Measurements from ENCODE around the gene SOBP. TPM values are rescaled to one million over a fixed set of nuclear protein-coding genes. Genes with fewer than 3 reads are reported as not detected.

The SOBP gene
- total and polyA plus RNA-seq, 7 experiments from 2014 or later, result 0.08 to 0.15 TPM; not detected in 5

GRCh38 chr6:107670792-107671199 lies 180.9 kb downstream of the SOBP start:
- Histone ChIP-seq H3K36me3 (ENCODE audit: control insufficient read depth in 2 of 3, insufficient read depth in 3 of 3, low read length in 3 of 3) (no peaks in the 10 kb centered on the region), H3K9me3 (ENCODE audit: control insufficient read depth in 2 of 3, low read length in 3 of 3) (no peaks in the 10 kb centered on the region), H3K4me1 (ENCODE audit: control insufficient read depth in 2 of 2, insufficient read depth in 2 of 2, low read length in 2 of 2) (peaks cover 7 to 8% of the 10 kb centered on the region in 2 donors), H3K27me3 (ENCODE audit: control insufficient read depth in 2 of 2, insufficient read depth in 2 of 2, low read length in 2 of 2) (no peaks in the 10 kb centered on the region), H3K4me3 (ENCODE audit: low read length) (no peak overlapping the region), H3K27ac (ENCODE audit: low read depth, low read length) (no peak overlapping the region)
- intact Hi-C loops (cut with micrococcal nuclease), result loop anchor here (10.0 kb wide), 2 partner anchors 284 to 1336 kb away; partner anchors contain the start of gene SEC63 (in 1 of the 2)
- ATAC-seq (peak; percentile 57), DNase-seq (peak in 2 of 9 donors; percentile 10 to 12)
- CTCF ChIA-PET, result interaction anchor here (1.6 to 8.6 kb wide), 2 partner anchors 177 to 196 kb away, joined by 5 to 63 read pairs; no protein-coding TSS in a partner anchor
- Mint-ChIP-seq H3K4me3 (peak overlapping the region in 2 of 10 donors; percentile 16 to 41), H3K27ac (peak overlapping the region in 2 of 9 donors; percentile 11 to 64), H3K4me1 (peaks cover 10 to 35% (median 18%) of the 10 kb centered on the region in 7 donors), H3K9me3 (no peaks in the 10 kb centered on the region), H3K27me3 (no peaks in the 10 kb centered on the region), H3K36me3 (no peaks in the 10 kb centered on the region)
- POLR2A ChIA-PET, result interaction anchor here (1.3 to 1.5 kb wide), 2 partner anchors 14 to 28 kb away, joined by 3 to 4 read pairs; no protein-coding TSS in a partner anchor

GRCh38 chr6:107673076-107673494 lies 183.2 kb downstream of the SOBP start:
- Histone ChIP-seq H3K27me3 (ENCODE audit: control insufficient read depth in 2 of 2, insufficient read depth in 2 of 2, low read length in 2 of 2) (no peaks in the 10 kb centered on the region), H3K9me3 (ENCODE audit: control insufficient read depth in 2 of 3, low read length in 3 of 3) (no peaks in the 10 kb centered on the region), H3K4me3 (ENCODE audit: low read length) (no peak overlapping the region), H3K27ac (ENCODE audit: low read depth, low read length) (no peak overlapping the region), H3K36me3 (ENCODE audit: control insufficient read depth in 2 of 3, insufficient read depth in 3 of 3, low read length in 3 of 3) (no peaks in the 10 kb centered on the region), H3K4me1 (ENCODE audit: control insufficient read depth in 2 of 2, insufficient read depth in 2 of 2, low read length in 2 of 2) (peaks cover 7 to 10% of the 10 kb centered on the region in 2 donors)
- intact Hi-C loops (cut with micrococcal nuclease), result loop anchor here (10.0 kb wide), 2 partner anchors 282 to 1338 kb away; partner anchors contain the start of gene SEC63 (in 1 of the 2)
- peaks cover 10 to 30% (median 18%) of the 10 kb centered on the region in 7 donors for H3K4me1 Mint-ChIP-seq
- ATAC-seq, result no peak
- H3K27ac Mint-ChIP-seq, result no peak overlapping the region
- no peaks in the 10 kb centered on the region for H3K9me3 Mint-ChIP-seq
- H3K27me3 Mint-ChIP-seq, result peaks cover 0 to 5% (median 0%) of the 10 kb centered on the region in 5 donors
- POLR2A ChIA-PET, result no interaction called here
- no peak for DNase-seq
- CTCF ChIA-PET, result interaction anchor here (1.4 to 8.6 kb wide), 2 partner anchors 194 to 375 kb away, joined by 3 to 63 read pairs; no protein-coding TSS in a partner anchor
- no peaks in the 10 kb centered on the region for H3K36me3 Mint-ChIP-seq
- no peak overlapping the region for H3K4me3 Mint-ChIP-seq

- Histone ChIP-seq H3K36me3 (ENCODE audit: control insufficient read depth in 2 of 3, insufficient read depth in 3 of 3, low read length in 3 of 3) (no peaks in the 10 kb centered on the region), H3K9me3 (ENCODE audit: control insufficient read depth in 2 of 3, low read length in 3 of 3) (no peaks in the 10 kb centered on the region), H3K27me3 (ENCODE audit: control insufficient read depth in 2 of 2, insufficient read depth in 2 of 2, low read length in 2 of 2) (no peaks in the 10 kb centered on the region), H3K4me3 (ENCODE audit: low read length) (peak overlapping the region; percentile 36), H3K4me1 (ENCODE audit: control insufficient read depth in 2 of 2, insufficient read depth in 2 of 2, low read length in 2 of 2) (peaks cover 0 to 10% of the 10 kb centered on the region in 2 donors), H3K27ac (ENCODE audit: low read depth, low read length) (peak overlapping the region; percentile 71)
- Mint-ChIP-seq H3K27me3 (peaks cover 0 to 15% (median 0%) of the 10 kb centered on the region in 5 donors), H3K27ac (peak overlapping the region; percentile 74 to 96 (median 85)), H3K4me1 (peaks cover 0 to 17% (median 9%) of the 10 kb centered on the region in 7 donors), H3K9me3 (no peaks in the 10 kb centered on the region), H3K4me3 (peak overlapping the region in 8 of 10 donors; percentile 49 to 83 (median 76)), H3K36me3 (no peaks in the 10 kb centered on the region)
- ATAC-seq (peak; percentile 97), DNase-seq (peak; percentile 77 to 90 (median 86))
- ChIA-PET CTCF (interaction anchor here (0.8 to 8.6 kb wide), 11 partner anchors 11 to 542 kb away, joined by 3 to 63 read pairs (median 4); no protein-coding TSS in a partner anchor), POLR2A (no interaction called here)
- intact Hi-C loops (cut with micrococcal nuclease), result loop anchor here (1.0 to 10.0 kb wide), 16 partner anchors 29 to 1340 kb away; partner anchors contain the start of genes PDSS2 (in 1 of the 2), SEC63 (in 1 of the 2) and SOBP (in 1 of the 2)
Observed at GRCh38 chr6:107674995-107675738, 185.2 kb downstream of the SOBP start.

- POLR2A ChIA-PET, result interaction anchor here (0.5 kb wide), 1 partner anchor 878 kb away, joined by 3 read pairs; no protein-coding TSS in a partner anchor
- H3K27ac Mint-ChIP-seq, result peak overlapping the region in 1 of 9 donors; percentile 81
- intact Hi-C loops (cut with micrococcal nuclease), result loop anchor here (10.0 kb wide), 2 partner anchors 279 to 1341 kb away; partner anchors contain the start of gene SEC63 (in 1 of the 2)
Observed at GRCh38 chr6:107676042-107676441, 186.1 kb downstream of the SOBP start.

GRCh38 chr6:107677399-107677798 lies 187.5 kb downstream of the SOBP start:
- DNase-seq (no peak), ATAC-seq (no peak)
- Histone ChIP-seq H3K27me3 (ENCODE audit: control insufficient read depth in 2 of 2, insufficient read depth in 2 of 2, low read length in 2 of 2) (no peaks in the 10 kb centered on the region), H3K4me3 (ENCODE audit: low read length) (no peak overlapping the region), H3K9me3 (ENCODE audit: control insufficient read depth in 2 of 3, low read length in 3 of 3) (no peaks in the 10 kb centered on the region), H3K36me3 (ENCODE audit: control insufficient read depth in 2 of 3, insufficient read depth in 3 of 3, low read length in 3 of 3) (no peaks in the 10 kb centered on the region), H3K27ac (ENCODE audit: low read depth, low read length) (no peak overlapping the region), H3K4me1 (ENCODE audit: control insufficient read depth in 2 of 2, insufficient read depth in 2 of 2, low read length in 2 of 2) (peaks cover 0 to 10% of the 10 kb centered on the region in 2 donors)
- intact Hi-C loops (cut with micrococcal nuclease), result loop anchor here (10.0 kb wide), 2 partner anchors 277 to 1343 kb away; partner anchors contain the start of gene SEC63 (in 1 of the 2)
- Mint-ChIP-seq H3K4me1 (peaks cover 0 to 7% (median 4%) of the 10 kb centered on the region in 7 donors), H3K4me3 (no peak overlapping the region), H3K9me3 (peaks cover 0 to 1% (median 0%) of the 10 kb centered on the region in 11 donors), H3K27me3 (peaks cover 0 to 21% (median 0%) of the 10 kb centered on the region in 5 donors), H3K36me3 (no peaks in the 10 kb centered on the region), H3K27ac (no peak overlapping the region)
- ChIA-PET CTCF (interaction anchor here (2.4 to 8.6 kb wide), 2 partner anchors 171 to 190 kb away, joined by 29 to 63 read pairs; no protein-coding TSS in a partner anchor), POLR2A (interaction anchor here (0.5 kb wide), 1 partner anchor 190 kb away, joined by 3 read pairs; no protein-coding TSS in a partner anchor)

More at GRCh38 chr6:107676042-107676441, 186.1 kb downstream of the SOBP start:
- no peak for DNase-seq
- Histone ChIP-seq H3K4me1 (ENCODE audit: control insufficient read depth in 2 of 2, insufficient read depth in 2 of 2, low read length in 2 of 2) (peaks cover 0 to 10% of the 10 kb centered on the region in 2 donors), H3K36me3 (ENCODE audit: control insufficient read depth in 2 of 3, insufficient read depth in 3 of 3, low read length in 3 of 3) (no peaks in the 10 kb centered on the region), H3K27me3 (ENCODE audit: control insufficient read depth in 2 of 2, insufficient read depth in 2 of 2, low read length in 2 of 2) (no peaks in the 10 kb centered on the region), H3K4me3 (ENCODE audit: low read length) (no peak overlapping the region), H3K9me3 (ENCODE audit: control insufficient read depth in 2 of 3, low read length in 3 of 3) (no peaks in the 10 kb centered on the region), H3K27ac (ENCODE audit: low read depth, low read length) (no peak overlapping the region)
- H3K9me3 Mint-ChIP-seq, result no peaks in the 10 kb centered on the region
- H3K4me1 Mint-ChIP-seq, result peaks cover 0 to 11% (median 4%) of the 10 kb centered on the region in 7 donors
- CTCF ChIA-PET, result interaction anchor here (0.6 to 8.6 kb wide), 6 partner anchors 14 to 816 kb away, joined by 3 to 63 read pairs (median 3); no protein-coding TSS in a partner anchor
- no peaks in the 10 kb centered on the region for H3K36me3 Mint-ChIP-seq
- H3K4me3 Mint-ChIP-seq, result no peak overlapping the region
- no peak for ATAC-seq
- peaks cover 0 to 21% (median 0%) of the 10 kb centered on the region in 5 donors for H3K27me3 Mint-ChIP-seq

GRCh38 chr6:107679457-107679856 lies 189.5 kb downstream of the SOBP start:
- Mint-ChIP-seq H3K27ac (no peak overlapping the region), H3K9me3 (peaks cover 0 to 7% (median 0%) of the 10 kb centered on the region in 11 donors), H3K4me1 (peaks cover 0 to 7% (median 4%) of the 10 kb centered on the region in 7 donors), H3K36me3 (peaks cover 0 to 5% (median 0%) of the 10 kb centered on the region in 5 donors), H3K4me3 (no peak overlapping the region), H3K27me3 (peaks cover 0 to 24% (median 0%) of the 10 kb centered on the region in 5 donors)
- H3K27ac ChIP-seq (ENCODE audit: low read depth, low read length), result no peak overlapping the region
- H3K4me3 ChIP-seq (ENCODE audit: low read length), result no peak overlapping the region
- H3K4me1 ChIP-seq (ENCODE audit: control insufficient read depth in 2 of 2, insufficient read depth in 2 of 2, low read length in 2 of 2), result peaks cover 0 to 10% of the 10 kb centered on the region in 2 donors
- DNase-seq (no peak), ATAC-seq (no peak)
- intact Hi-C loops (cut with micrococcal nuclease), result loop anchor here (10.0 kb wide), 2 partner anchors 275 to 1345 kb away; partner anchors contain the start of gene SEC63 (in 1 of the 2)
- POLR2A ChIA-PET, result interaction anchor here (0.7 kb wide), 1 partner anchor 12 kb away, joined by 3 read pairs; no protein-coding TSS in a partner anchor
- no peaks in the 10 kb centered on the region for H3K36me3 ChIP-seq (ENCODE audit: control insufficient read depth in 2 of 3, insufficient read depth in 3 of 3, low read length in 3 of 3)
- no peaks in the 10 kb centered on the region for H3K27me3 ChIP-seq (ENCODE audit: control insufficient read depth in 2 of 2, insufficient read depth in 2 of 2, low read length in 2 of 2)
- CTCF ChIA-PET, result interaction anchor here (0.8 to 2.8 kb wide), 7 partner anchors 10 to 371 kb away, joined by 3 to 17 read pairs (median 3); no protein-coding TSS in a partner anchor
- no peaks in the 10 kb centered on the region for H3K9me3 ChIP-seq (ENCODE audit: control insufficient read depth in 2 of 3, low read length in 3 of 3)
